HG02973 (cell line): ENCODE results near the gene S100PBP.

Experiments used
- ATAC-seq: cut with Tn5 transposase; IDR thresholded peaks from one replicate; pipeline ENCODE4 v1.9.1; 2021; ENCODE audit warnings: moderate library complexity; ENCODE audit not compliant: unreplicated experiment

Gene S100PBP

DNA sequence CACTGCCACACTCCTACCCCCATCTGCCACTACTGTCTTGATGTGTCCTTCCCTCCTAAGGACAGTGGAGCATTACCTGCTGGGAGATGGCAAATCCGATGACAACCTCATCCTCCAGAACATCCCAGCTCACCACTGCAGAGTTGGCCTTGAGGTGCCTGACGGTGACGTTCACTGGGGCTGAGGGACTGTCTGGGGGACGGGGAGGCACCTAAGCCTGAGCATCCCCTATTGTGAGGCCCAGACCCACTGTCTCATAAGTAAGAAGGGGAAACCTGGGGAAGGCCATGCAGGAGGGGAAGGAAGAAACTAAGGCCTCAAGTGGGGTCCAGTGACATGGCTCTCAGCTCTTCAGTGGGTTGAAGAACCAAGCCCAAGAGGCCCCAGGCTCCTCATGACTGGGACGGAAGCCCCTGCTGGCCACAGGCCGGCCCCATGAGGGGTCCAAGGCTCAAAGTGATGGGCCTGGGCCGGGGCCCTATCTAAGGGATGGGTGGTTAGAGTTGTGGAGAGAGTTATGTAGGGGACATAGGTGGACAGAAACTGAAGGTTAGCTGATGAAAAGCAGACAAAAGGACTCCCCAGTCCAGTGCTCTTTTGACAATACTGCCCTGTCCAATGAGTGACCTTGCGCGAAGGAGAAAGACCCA, 51.5 kb downstream of the S100PBP start:
- no peak for ATAC-seq

- ATAC-seq = no peak
Measured at GRCh38 chr1:32869923-32870614, 52.6 kb downstream of the S100PBP start.

- ATAC-seq = no peak
Measured at GRCh38 chr1:32870615-32871363, 53.3 kb downstream of the S100PBP start, which contains the start of gene FNDC5. TSS of gene FNDC5 (minus strand) at chr1:32870912.

DNA sequence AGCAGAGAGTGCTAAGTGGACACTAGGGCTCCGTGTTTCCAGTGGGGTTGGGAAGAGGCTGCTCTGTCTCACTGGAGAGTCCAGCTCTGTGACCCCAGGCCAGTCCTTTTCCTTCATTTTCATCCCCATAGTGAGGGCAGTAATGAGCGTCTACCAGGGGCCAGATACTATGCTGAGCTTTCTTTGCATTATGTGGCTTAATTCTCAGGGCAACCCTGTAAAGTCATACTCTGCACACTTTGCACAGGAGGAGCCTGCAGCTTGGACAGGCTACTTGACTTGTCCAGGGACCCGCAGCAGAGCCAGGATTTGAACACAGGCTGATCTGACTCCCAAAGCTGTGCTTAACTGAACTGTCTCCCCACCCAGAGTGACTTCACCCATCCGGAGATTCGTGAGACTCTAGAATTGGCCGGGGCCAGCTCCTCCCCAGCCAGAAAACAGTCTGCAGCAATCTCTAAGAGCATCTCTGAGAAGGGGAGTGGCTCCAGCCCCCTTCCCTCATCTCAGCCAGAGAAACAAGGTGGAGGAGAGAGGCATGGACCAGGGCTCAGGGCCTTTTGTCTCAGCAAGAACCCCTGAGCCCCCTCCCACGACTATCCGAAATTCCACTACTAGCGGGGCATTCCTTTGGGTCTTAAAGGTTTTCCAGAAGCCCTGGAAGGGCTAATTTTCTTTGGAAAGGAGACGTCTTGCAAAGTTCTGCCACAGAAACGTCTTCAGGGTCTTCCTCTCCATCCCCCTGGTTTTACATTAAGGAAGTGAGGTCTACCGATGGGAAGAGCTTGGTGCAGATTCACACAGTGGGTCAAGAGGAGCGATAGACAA, 54.1 kb downstream of the S100PBP start:
- ATAC-seq = no peak

DNA sequence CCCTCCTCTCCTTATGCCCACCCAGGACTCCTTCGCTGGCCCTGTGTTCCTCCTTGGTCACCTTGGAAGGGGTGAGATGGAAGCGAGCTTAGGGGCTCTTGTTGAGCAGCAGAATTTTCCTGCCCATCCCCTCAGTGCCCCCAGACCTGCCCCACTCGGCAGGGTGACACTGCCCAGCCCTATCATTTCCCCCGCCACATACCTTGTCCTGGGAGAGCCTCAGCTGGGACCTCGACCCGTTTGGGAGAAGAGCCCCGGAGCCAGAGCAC, 54.7 kb downstream of the S100PBP start:
- no peak for ATAC-seq

DNA sequence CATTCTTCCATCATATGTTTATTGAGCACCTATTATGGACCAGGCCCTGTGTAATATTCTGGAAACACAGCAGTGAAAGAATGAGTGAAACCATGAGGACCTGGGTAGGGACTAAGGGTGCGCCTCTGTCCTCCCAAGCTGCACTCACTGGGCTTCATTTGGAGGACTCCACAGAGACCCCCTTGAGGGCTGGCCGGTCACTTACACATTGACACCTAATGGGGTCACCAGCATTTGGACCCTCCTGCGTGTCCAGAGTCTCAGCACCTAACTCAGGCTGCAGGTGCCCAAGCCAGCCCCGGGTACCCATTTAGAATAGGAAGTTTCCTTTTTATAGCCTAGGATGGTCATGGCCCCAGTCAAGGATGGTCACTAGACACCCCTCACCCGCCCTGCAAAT, 56.0 kb downstream of the S100PBP start:
- no peak for ATAC-seq

DNA sequence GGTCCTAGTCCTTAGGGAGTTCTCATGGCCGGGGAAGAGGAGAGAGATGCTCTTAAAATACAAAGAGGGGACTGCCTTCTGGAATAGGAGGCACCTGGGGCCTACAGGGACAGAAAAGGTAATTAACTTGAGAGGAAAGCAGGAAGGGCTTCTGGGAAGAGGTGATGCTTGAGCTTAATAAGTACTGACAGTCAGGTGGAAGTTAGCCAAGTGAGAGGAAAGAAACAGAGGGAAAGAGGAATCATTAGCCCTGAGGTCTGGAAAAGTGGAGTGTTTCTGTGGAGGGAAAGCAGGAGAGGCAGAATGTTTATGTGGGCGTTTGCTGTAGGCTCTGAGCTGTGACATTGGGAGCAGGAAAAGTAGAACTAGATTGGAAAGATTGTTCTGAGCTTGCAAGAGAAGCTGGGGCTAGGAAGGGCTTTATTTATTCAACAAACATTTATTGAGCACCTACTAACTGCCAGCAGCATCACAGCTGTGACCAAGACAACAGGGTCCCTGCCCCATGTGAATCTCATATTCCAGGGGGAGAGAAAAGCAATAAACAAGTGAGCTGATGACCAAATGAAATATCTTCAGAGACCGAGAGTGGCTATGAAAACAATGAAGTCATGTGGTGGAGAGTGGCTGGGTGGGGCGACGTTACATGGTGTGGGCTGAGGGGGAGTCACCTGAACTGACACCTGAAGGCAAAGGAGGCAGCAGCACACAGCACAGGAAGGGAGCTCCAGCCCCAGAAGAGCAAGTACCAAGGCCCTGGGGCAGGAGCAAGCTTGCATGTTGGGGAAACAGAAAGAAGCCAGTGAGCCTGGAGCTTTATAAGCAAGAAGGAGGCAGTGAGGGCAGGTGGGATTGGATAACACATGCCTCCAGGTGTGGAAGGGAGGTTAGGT, 57.7 kb downstream of the S100PBP start:
- no peak for ATAC-seq

DNA sequence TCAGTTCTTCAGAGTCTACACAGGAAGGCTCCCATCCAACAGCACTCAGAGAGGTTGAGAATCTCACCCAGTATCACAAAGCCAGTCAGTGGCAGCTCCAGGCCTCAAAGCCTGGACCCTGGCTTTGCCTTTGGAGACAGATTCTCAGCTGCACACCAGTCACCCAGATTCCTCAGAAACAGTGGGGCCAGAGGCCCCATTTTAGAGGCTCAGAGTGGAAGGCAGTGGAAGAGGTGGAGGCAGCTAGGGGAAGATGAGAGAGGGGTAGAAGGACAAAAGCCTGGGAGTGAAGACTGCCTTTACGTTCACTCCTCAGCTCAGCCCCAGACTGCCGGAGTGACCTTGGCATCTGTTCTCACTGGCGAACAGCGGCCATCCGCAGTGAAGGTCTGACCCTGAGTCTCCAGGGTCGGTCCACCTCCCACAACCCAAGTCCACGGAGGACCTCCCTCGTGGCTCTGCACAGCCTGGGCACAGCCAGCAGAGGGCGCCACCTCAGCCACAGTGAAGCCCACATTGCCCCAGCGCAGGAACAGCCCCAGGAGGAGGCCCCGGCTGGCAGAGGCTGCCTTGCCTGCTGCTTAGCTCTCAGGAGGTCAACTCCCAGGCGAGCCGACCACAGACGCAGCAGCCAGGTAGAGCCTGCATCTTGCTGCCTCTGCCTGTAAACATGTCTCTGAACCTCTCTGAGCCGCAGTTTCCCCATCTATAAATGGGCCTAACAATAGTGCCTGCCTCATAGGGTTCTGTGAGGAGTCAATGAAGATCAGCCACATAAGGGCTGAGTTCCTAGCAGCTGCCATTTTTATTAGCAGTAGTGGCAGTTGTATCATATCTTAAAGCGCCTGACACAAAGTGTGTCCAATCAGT, 59.1 kb downstream of the S100PBP start:
- no peak for ATAC-seq

DNA sequence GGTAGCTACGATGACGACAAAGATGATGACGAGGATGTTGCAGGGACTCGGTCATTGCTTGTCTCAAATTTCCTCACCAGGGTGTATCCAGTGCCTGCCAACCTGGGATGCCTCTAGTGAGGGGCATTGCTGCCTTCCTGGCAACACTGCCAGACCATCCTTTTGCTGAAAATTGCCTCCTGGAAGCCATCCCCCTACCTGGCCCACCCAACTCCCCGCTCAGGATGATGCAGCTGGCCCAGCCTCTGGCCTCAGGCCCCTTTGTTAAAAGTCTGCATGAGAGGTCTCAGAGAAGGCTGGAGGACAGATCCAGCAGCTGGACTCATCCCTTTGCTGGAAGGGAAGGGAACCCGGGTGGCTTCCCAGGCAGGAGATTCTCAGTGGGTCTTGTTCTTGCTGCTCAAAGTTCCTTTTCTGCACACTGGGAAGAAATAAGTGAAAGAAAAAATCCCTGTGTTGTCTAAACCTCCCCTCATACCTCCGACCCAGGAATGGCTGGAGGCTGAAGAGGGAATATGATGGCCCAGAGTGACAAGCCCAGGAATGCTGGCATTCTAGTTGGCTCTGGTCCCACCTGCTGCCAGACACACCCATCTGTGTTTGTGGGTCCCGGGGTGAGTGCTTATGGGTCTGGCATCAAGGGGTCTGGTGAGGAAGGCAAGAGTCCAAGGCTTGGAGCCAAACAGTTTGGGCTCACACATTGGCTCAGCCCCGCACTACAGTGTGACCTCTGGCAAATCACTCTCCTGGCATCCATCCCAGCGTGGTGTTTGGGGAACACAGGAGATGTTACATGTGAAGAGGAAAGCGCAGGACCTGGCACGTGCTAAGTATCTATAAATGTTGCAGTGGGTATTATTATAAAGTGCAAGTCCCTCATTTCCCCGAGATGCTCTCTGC, 60.0 kb downstream of the S100PBP start:
- no peak for ATAC-seq

DNA sequence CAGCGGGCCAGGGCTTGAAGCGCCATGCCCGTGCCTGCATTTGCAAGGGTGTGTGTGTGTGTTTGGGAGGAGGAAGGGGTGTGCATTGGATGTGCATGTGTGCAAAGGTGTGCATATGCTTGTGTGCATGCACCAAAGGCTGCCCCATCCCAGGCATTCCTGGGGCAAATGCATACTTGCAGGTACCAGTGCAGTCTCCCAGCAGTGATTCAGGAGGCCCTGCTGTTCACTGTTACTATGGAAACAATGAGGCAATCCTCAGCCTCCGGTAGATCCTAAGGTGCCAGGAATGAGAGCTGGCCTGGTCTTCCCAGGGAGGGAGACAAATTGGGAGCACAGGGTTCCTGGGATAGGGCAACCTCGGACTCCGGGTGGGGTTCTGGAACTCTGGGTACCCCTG, 60.7 kb downstream of the S100PBP start:
- no peak for ATAC-seq

DNA sequence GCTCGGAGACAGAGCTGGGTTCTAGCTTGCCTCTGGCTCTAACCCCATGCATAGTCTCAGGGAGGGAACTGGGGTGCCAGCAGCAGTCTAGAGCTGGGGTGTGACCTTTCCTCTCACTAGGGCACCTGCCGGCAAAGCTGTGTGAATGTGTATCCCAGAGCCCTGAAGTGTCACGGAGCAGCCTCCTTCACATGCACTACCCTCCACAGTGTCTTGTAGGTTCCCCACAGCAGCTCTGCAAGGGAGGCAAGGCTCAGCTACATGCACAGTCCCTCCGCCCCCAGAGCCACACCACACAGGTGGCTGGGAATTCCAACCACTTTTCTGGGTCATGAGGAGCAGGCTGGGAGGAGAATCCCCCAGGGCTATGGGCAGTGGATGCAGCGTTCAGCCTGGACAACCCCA, 61.2 kb downstream of the S100PBP start:
- ATAC-seq = no peak

DNA sequence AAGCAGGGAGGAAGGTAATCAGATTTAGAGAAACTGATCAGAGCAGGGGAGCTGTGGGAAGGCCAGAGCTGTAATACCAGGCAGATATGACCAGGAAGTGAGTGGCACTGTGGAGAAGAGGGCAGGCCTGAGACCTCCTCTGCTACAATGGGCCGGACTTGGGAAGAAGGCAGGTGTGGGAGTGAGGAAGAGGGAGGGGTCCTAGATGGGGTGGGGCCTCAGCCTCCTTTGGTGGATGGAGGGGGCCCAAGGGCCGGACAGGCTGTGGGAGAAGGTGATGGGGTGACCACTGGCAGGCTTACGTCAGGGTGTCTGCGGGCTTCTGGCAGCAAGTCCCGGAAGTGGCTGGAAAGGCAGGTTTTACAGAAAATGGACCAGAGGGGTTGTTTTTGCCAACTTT, 63.8 kb downstream of the S100PBP start:
- ATAC-seq = no peak

DNA sequence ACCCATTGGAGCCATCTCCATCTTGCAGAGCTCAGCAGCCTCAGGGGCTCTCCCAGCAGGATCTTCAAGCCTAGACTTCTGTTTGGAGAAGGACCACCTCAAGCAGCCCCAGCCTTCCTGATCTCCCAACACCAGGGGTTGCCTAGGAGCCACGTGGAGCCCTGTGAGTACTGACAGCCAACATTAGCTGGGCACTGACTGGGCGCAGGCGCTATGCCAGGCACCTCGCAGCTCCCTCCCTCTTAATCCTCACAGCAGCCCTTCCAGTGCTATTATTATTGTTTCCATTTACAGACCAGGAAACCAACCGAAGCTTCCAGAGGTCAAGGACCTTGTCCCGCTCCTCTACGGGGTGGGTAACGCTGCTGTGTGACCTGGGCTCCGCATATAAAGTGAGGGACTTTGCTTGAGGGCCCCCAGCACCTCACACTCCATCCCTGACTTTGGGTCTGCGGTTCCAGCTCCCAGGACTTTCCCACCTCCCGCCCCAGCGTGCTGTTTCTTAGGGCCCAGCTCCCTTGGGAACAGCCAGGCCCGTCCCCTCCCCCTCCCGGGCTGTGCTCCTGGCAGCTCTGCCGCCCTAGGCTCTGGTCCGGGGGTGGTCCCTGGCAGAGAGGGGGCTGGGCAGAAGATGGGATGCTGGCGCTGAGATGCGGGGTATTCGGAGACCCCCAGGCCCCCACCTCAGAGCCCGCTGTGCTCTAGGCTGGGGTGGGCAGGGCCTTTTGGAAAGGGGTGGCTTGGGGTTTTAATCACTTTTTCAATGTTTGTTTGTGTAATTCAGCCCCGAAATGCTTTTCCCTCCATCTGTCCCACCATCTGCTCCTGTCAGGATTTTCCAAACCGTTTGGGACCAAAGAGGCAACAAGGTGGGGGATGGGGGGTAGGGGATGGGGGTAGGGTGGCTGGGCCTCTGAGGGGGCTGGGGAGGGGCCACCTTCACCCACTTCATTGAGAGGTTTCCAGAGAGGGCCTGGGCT, 64.7 kb downstream of the S100PBP start:
- ATAC-seq = no peak

DNA sequence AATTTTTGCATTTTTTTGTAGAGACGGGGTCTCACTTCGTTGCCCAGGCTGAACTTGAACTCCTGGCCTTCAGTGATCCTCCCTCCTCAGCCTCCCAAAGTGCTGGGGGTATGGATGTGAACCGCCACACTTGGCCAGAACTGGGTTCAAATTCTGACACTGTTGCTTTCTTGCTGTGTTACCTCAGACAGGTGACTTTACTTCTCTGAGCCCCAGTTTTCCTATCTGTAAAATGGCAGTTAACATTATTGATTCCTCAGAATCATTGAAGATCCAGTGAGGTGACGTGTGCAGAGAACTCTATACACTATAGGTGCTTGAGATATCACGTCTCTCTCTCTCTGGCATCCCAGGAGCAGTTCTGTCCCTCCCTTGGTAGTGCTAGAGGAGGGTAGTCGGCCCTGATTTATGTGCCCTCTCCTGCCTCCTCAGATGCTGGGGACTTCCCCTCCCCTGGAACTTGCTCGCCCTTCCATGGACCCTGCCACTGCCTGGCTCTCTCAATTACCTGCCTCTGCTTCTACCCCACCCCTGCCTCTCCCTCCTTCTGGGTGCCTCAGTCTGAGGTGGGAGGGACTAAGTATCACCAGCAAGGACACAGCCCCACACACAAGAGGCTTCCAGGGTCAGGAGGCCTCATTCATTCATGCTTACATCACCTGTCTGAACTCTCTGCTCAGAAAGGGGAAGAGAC, 66.0 kb downstream of the S100PBP start:
- ATAC-seq = no peak

- no peak for ATAC-seq
Measured at GRCh38 chr1:32884032-32884372, 66.5 kb downstream of the S100PBP start.

- ATAC-seq = no peak
Measured at GRCh38 chr1:32884726-32885125, 67.3 kb downstream of the S100PBP start.

- no peak for ATAC-seq
Measured at GRCh38 chr1:32885676-32886003, 68.2 kb downstream of the S100PBP start.
